OCI-LY3 (cell line): Measurements from ENCODE around the gene LRRC4C.

Source experiments
- EZH2phosphoT487 ChIP-seq: fragments of 200-600 bp; shearing (Covaris generic); IDR thresholded peaks from 2 replicates; pipeline ENCODE4 v1.6.1; 2018; ENCODE audit warnings: antibody characterized with exemption, mixed run types, low read depth
- TF ChIP-seq, protein P1 (sequence below): fragments of 200-600, 300-600 bp; sonication (generic); IDR thresholded peaks from 2 replicates; pipeline ENCODE4 v1.5.1; 2014; ENCODE audit warnings: antibody characterized with exemption, low read length, low read depth

DNA sequence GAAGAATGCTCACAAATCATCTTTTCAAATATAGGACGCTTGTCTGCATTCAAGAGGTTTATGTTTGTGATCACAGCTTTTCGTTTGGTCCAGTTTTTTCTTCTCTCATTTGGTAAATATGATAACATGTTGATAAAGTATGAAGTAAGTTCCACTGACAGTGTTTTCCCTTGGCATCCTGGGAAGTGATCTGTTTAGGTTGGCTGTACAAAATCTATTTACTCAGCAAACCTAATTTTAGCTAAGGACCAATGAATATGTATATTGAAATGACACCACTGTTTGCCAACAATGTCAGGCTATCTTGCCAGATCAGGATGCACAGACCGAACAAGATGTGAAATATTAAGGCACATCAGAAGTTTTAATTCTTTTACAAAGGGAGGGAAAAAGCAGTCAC is 1230.8 kb downstream of the LRRC4C start:
- TF ChIP-seq, protein P1, sequence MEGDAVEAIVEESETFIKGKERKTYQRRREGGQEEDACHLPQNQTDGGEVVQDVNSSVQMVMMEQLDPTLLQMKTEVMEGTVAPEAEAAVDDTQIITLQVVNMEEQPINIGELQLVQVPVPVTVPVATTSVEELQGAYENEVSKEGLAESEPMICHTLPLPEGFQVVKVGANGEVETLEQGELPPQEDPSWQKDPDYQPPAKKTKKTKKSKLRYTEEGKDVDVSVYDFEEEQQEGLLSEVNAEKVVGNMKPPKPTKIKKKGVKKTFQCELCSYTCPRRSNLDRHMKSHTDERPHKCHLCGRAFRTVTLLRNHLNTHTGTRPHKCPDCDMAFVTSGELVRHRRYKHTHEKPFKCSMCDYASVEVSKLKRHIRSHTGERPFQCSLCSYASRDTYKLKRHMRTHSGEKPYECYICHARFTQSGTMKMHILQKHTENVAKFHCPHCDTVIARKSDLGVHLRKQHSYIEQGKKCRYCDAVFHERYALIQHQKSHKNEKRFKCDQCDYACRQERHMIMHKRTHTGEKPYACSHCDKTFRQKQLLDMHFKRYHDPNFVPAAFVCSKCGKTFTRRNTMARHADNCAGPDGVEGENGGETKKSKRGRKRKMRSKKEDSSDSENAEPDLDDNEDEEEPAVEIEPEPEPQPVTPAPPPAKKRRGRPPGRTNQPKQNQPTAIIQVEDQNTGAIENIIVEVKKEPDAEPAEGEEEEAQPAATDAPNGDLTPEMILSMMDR = no peak
- TF ChIP-seq EZH2phosphoT487 = no peak
